Activated T-cell treated with anti-CD3 and anti-CD28 coated beads for 24 hours (primary cell): ENCODE measurements around the gene CYP11A1.
"Not testable (repeated sequence)": the region's sequence is repeated elsewhere in the genome, so short reads cannot be mapped to it uniquely, and the experiment has no call there.

Experiments
- DNase-seq: peaks from one replicate; pipeline ENCODE4 v3.0.0-alpha.2; 2020; ENCODE audit warnings: low read depth

The CYP11A1 gene

DNA sequence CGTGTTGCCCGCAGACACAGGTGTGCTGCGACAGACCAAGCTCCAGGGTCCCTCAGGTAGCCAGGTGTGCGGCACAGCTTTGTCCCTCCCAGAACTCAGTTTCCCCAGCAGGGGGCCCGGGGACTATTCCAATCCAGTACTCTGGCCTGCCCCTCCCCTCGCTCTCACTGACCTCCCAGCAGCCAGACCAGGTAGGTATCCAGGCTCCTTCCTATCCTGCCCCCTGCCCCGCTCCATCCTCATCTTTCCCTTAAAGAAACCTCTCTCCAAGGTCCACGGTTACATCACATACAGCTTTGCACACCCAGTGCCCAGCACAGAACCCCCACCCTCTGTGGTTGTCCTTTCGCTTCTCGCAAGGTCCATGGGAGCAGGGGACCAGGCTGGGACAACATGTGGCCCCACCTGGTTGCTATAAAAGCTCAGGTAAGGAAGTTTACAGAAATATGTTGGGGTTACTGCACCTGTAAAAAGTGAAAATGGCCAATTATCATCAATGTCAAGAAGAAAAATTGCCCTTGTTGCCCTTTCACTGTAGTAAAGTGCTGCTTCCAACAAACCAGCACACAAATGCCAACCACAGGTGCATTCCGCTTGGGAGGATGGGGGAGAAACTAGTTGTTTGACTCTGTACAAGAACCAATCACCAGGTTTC is 7.3 kb upstream of the CYP11A1 start:
- DNase-seq, result no peak

DNA sequence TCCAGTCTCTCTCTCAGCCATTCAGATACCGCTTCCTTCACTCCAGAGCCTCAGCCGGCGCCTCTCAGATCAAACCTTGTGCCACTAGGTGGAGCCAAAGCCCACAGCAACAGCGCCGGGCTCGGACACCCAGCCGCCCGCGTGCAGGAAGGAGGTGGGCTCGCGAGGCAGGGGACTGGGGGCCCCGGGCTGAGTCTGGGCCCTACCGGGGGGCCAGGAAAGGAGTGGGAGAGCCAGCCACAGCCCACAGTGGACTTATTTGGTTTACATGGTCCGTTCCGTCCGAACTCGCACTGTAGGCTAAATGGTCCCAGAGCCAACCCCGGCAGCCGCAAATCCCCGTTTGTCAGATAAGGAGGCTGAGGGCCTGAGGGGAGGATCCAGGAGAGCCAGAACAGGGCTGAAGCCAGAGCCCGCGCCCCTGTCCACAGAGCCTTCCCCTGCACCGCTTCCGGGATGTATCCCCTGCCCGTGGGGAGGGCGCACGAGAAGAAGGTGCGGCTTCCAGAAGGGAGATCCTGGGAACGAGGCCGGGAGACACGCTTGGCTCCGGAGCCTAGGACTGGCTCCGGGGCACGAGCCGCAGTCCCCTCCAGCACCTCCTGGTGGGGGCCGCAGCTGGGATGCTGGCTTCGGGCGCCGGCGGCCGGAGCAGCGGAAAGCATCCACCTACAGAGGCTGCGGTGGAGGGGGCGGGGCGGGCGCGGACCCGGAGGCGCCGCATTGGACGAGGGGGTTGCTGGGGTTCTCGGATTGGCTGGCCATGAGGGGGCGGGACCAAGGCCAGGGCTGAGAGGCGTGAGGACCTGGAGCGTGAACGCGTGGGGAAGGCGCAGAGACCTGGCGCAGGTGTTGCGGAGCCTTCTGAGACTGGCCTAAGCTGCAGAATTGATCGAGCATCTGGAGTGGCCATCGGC is 6.5 kb upstream of the CYP11A1 start:
- DNase-seq, result peak; percentile 92

DNA sequence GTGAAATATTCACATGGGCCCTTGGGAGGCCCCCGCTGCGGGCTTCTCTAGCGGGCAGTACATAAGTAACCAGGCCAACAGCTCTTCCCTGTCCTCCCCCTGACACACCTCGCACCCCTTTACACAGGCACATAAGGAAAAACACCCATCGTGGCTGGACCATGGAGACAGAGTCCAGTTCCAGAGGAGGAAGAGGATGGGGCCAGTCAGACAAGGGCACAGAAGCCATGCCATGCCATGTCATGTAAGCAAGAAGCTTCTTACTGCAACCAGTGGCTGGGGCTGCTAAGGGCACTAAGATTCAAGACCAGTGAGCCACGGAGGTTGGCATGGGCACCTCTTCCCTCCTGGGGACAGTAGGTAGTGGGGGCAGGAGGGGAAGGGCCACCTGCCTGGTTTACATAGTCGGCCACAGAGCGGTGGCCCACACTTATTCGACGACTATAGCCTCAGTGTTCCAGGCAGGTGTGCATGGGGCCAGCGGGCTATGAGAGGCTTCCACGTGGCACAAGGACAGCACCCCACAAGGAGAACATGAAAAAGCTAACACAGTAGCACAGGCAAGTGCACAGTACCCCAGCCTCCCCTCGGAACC is 5.7 kb upstream of the CYP11A1 start:
- DNase-seq, result no peak

GRCh38 chr15:74370471-74370870 is 3.0 kb upstream of the CYP11A1 start:
- no peak for DNase-seq

- no peak for DNase-seq
Measured at GRCh38 chr15:74369756-74370155, 2.3 kb upstream of the CYP11A1 start.

DNA sequence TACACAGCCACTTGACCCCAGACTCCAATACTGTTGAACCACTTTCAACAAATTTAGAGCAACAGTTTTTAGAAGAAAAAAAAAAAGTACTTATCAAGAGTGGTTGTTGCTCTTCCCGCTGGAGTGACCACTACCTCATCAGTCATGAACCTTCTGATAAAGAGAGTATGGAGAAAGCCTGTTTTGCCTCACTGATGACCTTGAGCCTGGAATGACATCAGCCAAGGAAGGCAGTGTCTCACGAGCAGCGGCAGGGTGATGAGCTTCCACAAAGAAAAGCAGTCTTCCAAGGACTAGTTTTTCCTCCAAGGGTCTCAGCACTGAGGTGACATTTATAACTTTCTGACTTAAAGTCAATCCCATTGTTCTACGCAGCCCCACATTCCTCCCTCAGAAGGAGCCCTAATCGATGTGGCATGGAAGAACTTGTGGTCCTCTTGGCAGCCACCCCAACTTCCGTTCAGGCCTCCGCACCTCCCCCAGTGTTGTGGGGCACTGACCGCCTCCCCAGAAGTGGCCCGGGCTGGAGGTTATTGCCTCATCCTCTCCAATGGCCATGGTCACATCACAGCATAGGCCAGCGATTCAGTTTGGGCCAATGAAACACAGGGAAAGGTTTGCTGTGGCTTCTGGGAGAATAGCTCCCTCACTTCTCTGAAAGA is 1.8 kb upstream of the CYP11A1 start:
- DNase-seq, result no peak

DNA sequence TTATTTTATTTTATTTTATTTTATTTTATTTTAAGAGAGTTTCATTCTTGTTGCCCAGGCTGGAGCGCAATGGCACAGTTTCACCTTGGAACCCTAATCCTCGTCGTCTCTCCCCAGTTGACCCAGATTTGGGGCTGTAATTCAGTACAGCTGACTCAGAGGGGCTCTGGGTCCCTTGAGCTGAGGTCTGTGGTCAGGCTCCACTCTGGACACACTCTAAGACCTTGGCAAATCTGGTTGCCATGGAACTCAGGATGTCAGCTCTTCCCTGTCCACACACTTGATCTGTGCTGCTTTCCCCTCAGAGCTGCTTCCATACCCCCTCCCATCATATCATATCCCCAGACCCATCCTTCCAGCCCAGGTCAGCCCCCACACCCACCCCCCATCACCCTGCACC is 675 bp upstream of the CYP11A1 start:
- no peak for DNase-seq

DNA sequence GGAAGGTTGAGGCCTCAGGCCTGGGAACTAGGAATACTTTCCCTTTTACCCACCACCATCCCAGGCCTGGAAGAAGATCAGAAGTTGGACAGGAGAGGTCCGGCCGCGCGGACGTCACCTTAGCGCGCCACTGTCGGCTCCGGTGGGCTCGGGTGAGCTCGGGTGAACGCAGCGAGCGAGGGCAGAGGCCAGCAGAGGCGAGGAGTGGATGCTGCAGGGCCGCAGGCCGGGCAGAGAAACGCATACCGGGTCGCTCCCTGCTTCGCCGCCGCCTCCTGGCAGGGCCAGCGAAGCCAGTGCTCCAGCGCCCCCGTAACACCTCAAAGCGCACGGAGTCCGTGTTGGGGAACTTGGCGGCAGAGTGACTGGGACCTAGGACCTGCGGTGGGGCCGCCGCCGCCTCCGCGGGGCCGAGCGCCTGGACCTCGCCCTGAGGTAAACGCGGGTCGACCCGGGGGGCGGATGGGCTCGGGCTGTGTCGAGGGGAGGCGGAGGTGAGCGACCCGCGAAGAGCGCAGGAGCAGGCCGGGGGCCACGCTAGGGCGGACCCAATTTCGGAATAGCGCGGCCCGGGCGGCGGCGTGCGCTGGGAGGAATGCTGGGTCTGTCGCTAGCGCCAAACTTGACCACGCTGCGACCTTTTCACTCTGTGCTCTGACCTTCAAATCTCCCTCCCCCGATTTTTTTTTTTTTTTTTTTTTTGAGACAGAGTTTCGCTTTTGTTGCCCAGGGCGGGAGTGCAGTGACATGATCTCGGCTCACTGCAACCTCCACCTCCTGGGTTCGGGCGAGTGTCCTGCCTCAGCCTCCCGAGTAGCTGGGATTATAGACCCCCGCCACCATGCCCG is 1.6 kb downstream of the CYP11A1 start:
- DNase-seq, result no peak

DNA sequence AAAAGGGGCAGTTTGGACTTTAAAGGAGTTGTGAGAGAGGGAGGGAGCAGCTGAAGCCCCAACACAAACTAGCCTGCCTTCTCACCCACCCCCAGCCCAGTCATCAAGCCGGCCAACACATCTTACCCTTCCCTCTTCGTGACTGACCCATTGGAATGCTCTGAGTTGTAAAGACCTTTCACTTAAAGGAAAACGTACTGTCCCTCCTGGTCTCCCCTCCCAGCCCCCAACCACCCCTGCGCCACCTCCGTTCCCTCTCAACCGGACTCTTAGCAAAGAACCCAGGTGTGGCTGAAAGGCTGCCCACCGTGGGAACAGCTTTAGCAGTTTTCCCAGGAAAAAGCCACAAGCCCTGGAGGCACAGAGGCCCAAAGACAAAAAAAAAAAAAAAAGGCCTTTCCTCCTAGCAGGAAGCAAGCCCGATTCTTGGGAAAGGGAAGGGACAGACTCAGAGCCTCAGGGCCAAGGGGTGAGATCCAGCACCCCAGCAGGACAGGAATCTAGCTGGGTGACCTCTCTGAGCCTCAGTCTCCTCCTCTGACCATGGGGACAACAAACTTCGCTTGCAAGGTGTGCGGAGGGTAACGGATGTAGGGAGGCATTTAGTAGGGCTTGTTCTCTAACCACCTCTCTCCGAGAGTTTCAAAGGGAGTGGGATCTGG is 2.4 kb downstream of the CYP11A1 start:
- DNase-seq, result no peak

GRCh38 chr15:74362482-74362881 is 5.0 kb downstream of the CYP11A1 start:
- no peak for DNase-seq

GRCh38 chr15:74360855-74361254 is 6.6 kb downstream of the CYP11A1 start:
- not testable (repeated sequence) for DNase-seq

GRCh38 chr15:74359376-74359775 is 8.1 kb downstream of the CYP11A1 start:
- DNase-seq, result not testable (repeated sequence)

DNA sequence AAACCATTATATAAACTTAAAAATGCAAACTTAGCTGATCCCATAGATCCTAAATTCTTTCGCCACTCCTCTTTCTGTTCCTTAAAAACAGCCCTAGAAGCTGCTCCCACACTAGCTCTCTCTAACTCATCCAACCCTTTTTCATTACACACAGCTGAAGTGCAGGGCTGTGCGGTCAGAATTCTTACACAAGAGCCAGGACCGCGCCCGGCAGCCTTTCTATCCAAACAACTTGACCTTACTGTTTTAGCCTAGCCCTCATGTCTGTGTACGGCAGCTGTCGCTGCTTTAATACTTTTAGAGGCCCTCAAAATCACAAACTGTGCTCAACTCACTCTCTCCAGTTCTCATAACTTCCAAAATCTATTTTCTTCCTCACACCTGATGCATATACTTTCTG is 9.9 kb downstream of the CYP11A1 start:
- not testable (repeated sequence) for DNase-seq

- not testable (repeated sequence) for DNase-seq
Measured at GRCh38 chr15:74356050-74356449, 11.4 kb downstream of the CYP11A1 start.

- not testable (repeated sequence) for DNase-seq
Measured at GRCh38 chr15:74353992-74354391, 13.5 kb downstream of the CYP11A1 start.

GRCh38 chr15:74352393-74352910 is 15.0 kb downstream of the CYP11A1 start:
- no peak for DNase-seq

DNA sequence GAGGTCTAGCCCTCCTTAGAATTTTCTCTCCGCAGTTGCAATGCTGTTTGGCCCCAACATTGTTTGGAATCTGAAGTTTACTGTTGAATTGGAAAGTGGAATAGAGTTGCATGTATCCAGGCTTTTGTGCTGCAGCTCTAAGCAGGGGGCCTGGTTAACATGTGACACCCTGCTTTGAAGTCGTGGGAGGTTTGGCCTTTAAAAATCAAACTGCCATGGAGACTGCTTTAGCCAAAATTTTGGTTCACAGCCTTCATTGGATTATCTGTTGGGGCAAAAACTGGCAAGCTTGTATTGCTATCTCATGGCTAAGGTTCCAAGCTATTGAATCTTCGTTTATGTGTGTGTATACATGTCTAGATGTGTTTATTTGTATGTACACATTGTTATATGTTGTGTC is 15.8 kb downstream of the CYP11A1 start:
- no peak for DNase-seq

- no peak for DNase-seq
Measured at GRCh38 chr15:74350295-74351275, 16.9 kb downstream of the CYP11A1 start.

DNA sequence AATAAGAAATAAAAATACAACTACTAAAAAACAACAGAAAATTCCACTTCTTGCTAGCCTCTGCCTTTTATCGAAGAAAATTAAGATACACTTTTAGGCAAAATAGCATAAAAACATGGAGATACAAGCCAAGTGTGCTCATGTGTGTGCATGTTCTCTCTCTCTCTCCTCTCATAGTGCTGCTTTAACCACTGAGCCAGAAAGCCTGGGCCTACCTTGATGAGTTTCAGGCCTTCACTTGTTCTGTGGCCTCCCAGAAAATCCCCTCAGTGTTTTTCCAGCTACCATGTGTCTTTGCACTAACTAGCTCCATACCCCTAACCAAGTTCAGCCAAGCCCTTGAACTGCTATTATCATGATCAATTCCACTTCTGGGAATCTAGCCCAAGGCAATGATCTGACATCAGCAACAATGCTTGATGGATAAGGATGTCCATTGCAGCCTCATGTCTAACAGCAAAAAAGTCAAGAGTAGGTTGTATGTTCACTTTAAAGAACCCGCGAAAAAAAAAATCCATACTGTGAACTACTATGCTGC is 18.1 kb downstream of the CYP11A1 start:
- DNase-seq, result no peak
